ENCODE results near the gene TREM1.

TREM1 gene

DNA sequence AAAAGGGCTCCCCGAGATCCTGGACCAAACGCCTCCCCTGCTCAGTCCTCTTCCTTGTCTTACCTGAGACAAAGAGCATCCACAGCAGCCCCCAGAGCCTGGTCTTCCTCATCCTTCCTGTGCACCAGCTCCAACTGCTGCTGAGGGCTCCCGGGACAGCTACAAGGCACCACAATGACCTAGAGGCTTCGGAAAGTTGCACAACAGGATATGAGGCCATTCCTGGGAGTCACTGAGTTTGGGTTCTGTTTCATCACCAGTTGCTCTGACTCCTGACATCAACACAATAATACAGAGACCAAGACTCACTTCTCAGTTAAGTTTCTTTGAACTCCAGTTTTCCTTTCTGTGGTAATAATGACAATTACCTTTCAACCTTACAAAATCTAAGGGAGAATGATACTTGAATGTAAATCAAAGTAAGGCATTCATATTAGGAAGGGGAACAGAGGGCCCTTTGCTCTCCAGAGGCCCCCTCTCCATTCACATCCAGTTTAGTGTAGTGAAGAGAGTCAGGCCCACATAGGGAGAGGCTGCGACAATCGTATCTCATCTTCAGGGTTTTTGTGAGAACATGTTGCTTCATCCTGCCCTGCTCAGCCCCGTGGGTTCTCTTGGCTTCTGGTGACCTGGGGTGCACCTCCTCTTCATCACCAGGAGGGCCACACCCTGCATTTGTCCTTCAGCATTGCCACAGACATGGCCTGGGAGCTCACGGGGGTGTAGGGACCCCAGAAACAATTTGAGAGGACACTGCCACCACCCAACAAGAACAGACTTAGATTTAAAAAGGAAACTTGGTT, at the start of gene TREM1:
Gene TREM1 (minus strand): TSS at position 139 of the 803 bp plus-strand sequence. CDS start 27 bp downstream, at position 112.
- DNase-seq (ENCODE audit: low read depth in 2 of 2), result peak; percentile 12 to 17

GRCh38 chr6:41335943-41336342, 49.5 kb upstream of the TREM1 start:
- no peak for DNase-seq (ENCODE audit: low read depth in 2 of 2)

GRCh38 chr6:41335296-41335695, 48.8 kb upstream of the TREM1 start, which contains the start of gene NCR2:
Gene NCR2 (plus strand): TSS chr6:41335608. CDS start chr6:41335877, 269 bp downstream.
- DNase-seq (ENCODE audit: low read depth in 2 of 2), result no peak

GRCh38 chr6:41334482-41335040, 48.1 kb upstream of the TREM1 start:
- DNase-seq (ENCODE audit: low read depth in 2 of 2), result no peak

- no peak for DNase-seq (ENCODE audit: low read depth in 2 of 2)
Observed at GRCh38 chr6:41332842-41333736, 46.6 kb upstream of the TREM1 start.

DNA sequence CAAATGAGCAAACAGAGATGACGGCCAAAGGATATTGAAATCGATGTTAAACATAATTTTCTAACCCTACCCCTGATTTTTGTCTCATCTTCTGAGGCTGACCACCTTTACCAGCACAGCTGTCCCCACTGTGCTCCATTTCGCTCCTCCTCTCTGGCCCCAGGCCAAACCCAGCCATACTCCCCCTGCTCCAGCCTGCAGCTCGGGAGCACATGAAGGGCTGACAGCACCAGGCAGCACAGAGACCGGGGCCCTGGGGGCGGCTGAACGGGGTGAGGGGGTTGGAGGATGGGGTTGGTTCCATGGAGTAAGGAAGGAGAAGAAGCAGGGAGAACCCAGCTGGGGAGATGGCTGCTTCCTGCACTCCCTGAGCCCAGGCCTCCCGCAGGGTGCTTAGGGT, 45.8 kb upstream of the TREM1 start:
- DNase-seq (ENCODE audit: low read depth in 2 of 2), result no peak

DNA sequence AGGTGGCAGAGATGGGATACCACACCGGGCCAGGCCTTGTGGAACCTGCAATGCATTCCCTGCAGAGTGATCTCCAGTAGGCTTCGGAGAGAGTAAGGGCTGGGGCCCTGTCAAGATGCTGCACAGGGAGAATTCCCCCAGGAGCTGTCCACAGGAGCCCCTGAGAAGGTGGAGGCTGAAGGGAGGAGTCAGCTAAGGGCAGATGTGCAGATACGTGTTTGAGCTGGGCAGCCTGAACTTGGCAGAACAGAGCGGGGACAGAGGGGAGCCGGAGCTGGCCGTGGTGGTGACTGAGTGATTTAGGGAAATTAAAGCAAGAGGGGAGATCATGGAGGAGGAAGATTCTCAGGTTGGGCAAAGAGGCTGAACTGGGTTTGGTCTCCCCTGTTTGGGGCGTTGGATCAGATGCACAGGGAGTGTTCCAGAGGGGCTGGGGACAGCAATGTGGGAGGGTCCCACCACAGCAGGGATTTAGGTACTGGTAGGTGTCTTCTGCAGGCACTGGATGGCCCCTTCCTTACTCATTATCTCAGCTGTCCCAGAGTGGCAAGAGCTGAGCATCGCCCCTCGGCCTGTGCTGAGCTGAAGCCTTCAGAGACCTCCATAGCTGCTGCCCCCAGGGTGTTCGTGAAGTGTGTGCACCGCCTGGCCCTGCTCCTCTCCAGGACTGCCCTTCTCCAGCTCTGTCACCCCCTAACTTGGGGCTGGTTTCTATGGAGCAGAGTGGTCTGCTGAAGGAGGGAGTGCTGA, 45.1 kb upstream of the TREM1 start:
- DNase-seq (ENCODE audit: low read depth in 2 of 2), result no peak

DNA sequence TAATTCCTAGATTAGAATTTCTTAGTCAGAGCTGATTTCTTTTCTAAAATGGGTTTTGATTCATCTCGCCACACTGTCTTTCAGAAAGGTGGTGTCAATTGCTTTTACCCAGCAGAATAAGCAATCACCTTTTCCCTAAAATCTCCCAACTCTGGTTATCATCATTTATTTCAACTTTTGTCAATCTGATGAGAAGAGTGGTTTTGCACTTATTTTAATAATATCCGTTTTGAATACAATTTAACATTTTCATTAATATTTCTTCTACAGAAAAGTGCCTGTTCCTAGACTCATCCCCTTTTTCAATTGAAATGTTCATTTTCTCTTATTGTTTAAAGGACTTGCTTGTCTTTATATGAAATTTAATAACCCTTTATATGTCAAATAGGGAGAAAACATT, 40.7 kb upstream of the TREM1 start:
- no peak for DNase-seq (ENCODE audit: low read depth in 2 of 2)

DNA sequence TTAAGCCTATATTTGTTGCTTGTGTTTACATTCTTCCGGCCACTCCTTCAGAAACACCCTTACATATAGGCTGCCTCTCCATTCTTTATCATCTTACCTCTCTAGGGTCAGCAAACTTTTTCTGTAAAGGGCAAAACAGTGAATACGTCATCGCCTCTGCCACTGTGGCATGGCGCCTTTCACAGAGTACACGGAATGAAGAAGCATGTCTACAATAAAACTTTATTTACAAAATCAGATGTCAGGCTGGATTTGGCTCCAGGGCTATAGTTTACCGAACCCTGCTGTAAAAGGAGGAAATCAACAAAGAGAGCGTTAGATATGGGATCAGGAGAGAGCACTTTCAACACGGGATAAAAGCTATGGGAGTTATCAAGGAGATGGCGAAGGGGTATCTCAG, 39.6 kb upstream of the TREM1 start:
- no peak for DNase-seq (ENCODE audit: low read depth in 2 of 2)

- no peak for DNase-seq (ENCODE audit: low read depth in 2 of 2)
Observed at GRCh38 chr6:41325446-41326066, 39.1 kb upstream of the TREM1 start.

DNA sequence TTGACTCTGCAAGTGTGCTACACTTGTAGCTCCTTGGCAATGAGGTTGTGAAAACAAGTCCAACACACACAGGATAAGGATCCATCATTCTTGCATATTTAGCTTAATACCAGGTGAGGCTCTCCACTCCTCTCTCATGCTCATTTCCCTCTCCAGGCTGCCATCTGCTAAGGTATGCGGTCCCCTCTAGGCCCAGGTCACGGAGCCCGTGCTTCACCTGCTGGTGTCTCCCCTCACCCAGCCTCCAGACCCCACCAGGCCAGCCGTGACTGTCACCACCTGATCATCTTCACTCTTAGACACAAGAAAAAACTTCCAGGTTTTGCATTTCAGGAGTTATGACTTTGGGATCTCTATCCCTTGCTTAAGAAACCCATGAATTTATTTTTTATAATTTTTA, 34.7 kb upstream of the TREM1 start:
- no peak for DNase-seq (ENCODE audit: low read depth in 2 of 2)

DNA sequence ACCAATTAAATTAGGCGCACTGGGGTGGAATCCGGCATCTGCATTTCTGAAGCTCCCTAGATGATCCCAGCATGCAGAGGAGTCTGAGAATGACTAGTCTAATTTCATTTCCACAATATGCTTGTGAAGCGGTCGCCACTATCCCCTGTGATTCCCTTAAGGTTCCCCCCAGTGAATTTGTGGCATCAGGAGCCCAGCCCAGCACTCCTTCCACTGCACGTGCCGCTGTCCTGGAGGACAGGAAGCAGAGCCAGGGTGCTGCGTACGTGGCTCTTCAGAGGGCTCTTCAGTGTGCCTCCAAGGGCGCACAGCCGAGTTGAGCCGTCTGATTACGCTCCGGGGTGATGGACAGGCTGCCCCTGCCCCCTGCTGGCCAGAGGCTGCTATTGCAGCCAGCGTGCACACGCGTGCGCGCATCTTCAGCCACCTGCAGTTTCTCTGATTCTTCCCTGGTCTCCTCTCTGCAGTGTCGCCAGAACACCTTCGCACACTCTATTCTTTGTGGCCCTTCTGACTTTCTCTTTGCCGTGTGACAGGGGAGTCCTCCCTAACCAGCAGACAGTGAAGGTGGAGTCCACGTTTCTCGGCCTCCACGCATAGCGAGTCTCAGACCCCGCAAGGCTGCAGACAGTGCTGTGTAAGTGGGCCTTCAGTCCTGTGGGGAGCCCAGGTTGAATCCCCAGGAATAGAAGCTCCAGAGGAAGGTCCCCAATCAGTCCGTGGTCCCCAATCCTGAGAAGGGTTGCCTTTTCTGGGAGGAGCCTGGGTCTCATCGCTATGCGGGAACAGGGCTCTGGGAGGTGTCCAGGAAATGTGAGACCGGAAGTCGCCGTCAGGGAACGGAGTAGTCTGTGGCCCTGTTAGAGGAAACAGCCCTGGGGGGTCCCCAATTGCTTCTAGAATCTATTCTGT, 32.4 kb upstream of the TREM1 start:
- peak; percentile 37 to 48 for DNase-seq (ENCODE audit: low read depth in 2 of 2)

DNA sequence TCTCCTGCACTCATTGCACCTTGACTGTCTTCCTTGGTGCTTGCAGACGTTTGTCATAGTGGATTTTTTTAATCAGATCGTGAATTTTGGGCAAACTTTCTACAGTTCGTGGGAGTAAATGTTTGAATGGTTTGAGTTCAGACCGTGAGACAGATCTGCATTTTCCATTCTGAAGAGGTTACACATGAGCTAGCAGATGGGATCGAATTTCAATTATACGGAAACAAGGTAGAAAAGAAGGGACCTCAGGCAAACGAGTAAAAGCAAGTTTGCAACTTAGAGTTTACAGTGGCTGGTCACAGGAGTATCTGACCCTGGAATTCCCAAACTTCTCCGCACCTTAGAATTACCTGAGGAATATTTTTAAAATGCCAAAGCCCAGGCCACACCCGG, 31.8 kb upstream of the TREM1 start:
- no peak for DNase-seq (ENCODE audit: low read depth in 2 of 2)

DNA sequence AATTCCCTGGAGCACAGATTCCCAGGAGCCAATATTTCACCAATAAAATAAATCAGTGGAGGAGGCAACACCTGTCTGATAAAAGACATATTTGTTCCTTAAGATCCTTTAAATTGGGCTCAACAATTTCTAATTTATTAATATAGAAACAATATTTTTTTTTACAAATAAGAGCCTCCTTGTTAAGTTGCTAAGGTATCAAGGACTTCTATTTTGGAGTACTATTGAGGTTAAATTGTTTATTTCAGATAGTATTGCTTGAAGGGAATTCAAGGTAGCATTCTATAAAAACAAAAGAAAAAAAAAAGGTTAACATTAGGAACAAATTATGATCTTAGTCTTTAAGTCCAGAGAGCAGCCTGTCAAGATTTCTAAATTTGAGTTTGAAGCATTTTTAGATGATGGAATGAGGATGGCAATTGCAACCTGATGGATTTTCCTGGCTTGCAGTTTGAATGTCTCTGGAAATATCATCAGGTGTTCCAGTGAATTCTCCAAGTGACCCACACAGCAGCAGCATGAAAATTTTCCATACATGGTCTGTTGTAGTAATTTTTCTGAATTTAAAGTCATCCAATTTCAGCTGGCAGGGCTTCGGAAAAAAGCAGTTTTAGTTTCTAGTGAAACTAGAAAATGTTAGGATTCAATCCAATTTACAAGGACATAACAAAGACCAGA, 29.6 kb upstream of the TREM1 start:
- no peak for DNase-seq (ENCODE audit: low read depth in 2 of 2)

DNA sequence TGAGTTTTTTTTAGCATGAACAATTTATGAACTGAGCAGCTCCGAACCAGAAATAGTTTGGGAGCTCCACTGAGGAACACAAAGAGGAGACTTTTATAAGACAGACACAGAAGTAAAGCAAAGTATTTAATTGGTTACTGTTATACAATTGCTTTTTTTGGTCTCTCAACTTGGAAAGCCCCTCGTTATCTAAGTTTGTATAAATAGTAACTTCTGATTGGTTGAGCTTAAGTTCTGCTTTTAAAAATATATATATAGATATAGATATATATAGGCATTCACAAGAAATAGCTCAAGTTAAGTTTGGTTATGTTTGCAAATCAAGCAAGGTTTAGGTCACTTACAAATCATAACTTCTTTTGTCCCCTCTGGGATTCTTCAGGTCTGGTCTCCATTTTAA, 28.7 kb upstream of the TREM1 start:
- DNase-seq (ENCODE audit: low read depth in 2 of 2), result no peak

- peak in 1 of 2 experiments; percentile 6 for DNase-seq (ENCODE audit: low read depth in 2 of 2)
Observed at GRCh38 chr6:41306187-41306854, 19.8 kb upstream of the TREM1 start.

DNA sequence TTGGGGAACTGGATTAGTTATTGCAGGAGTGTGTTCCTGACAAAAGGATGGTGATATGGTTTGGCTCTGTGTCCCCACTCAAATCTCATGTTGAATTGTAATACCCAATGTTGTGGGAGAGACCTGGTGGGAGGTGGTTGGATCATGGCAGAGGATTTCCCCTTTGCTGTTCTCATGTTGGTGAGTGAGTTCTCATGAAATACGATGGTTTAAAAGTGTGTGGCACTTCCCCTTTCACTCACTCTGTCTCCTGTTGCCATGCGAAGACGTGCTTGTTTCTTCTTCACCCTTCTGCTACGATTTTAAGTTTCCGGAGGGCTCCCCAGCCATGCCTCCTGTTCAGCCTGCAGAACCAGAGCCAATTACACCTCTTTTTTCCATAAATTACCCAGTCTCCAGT, 16.2 kb upstream of the TREM1 start:
- DNase-seq (ENCODE audit: low read depth in 2 of 2), result no peak

GRCh38 chr6:41298785-41299502, 12.5 kb upstream of the TREM1 start:
- DNase-seq (ENCODE audit: low read depth in 2 of 2), result no peak

Data from fibroblast of skin of left quadriceps (primary cell).